Measurements from ENCODE around the gene PRKN. TPM values are rescaled to one million over a fixed set of nuclear protein-coding genes. Genes with fewer than 3 reads are reported as not detected.

The PRKN gene
- total RNA-seq, 4 donors from 2014 or later: 4.4 to 669 (median 10.5) TPM

- H3K27ac ChIP-seq: no peak overlapping the region
- DNase-seq: no peak
- H3K4me1 ChIP-seq: no peaks in the 10 kb centered on the region
- H3K9me3 ChIP-seq: no peaks in the 10 kb centered on the region
- H3K36me3 ChIP-seq: no peaks in the 10 kb centered on the region
- TF ChIP-seq CTCF (IDR thresholded peaks at IDR 0.05) (no peak), POLR2A (IDR thresholded peaks at IDR 0.05) (no peak)
- no peaks in the 10 kb centered on the region for H3K27me3 ChIP-seq
- no peak overlapping the region for H3K4me3 ChIP-seq
Measured at GRCh38 chr6:161584051-161584450, 1143.5 kb downstream of the PRKN start.

- H3K4me1 ChIP-seq: no peaks in the 10 kb centered on the region
- H3K4me3 ChIP-seq: no peak overlapping the region
- H3K27ac ChIP-seq: no peak overlapping the region
- no peaks in the 10 kb centered on the region for H3K27me3 ChIP-seq
- no peak for TF ChIP-seq POLR2A (IDR thresholded peaks at IDR 0.05)
- TF ChIP-seq CTCF (IDR thresholded peaks at IDR 0.05): no peak
- H3K36me3 ChIP-seq: no peaks in the 10 kb centered on the region
- no peaks in the 10 kb centered on the region for H3K9me3 ChIP-seq
- no peak for DNase-seq
Measured at GRCh38 chr6:161583584-161583983, 1144.0 kb downstream of the PRKN start.

- no peak for DNase-seq
- Histone ChIP-seq H3K4me3 (no peak overlapping the region), H3K27me3 (no peaks in the 10 kb centered on the region), H3K36me3 (no peaks in the 10 kb centered on the region), H3K27ac (no peak overlapping the region), H3K9me3 (no peaks in the 10 kb centered on the region), H3K4me1 (no peaks in the 10 kb centered on the region)
- TF ChIP-seq CTCF (IDR thresholded peaks at IDR 0.05): no peak
- TF ChIP-seq POLR2A (IDR thresholded peaks at IDR 0.05): no peak
Measured at GRCh38 chr6:161578478-161578877, 1149.1 kb downstream of the PRKN start.

GRCh38 chr6:161575523-161576254 lies 1151.9 kb downstream of the PRKN start:
- Histone ChIP-seq H3K27me3 (no peaks in the 10 kb centered on the region), H3K27ac (no peak overlapping the region), H3K9me3 (no peaks in the 10 kb centered on the region), H3K4me3 (no peak overlapping the region), H3K4me1 (no peaks in the 10 kb centered on the region), H3K36me3 (no peaks in the 10 kb centered on the region)
- TF ChIP-seq POLR2A (IDR thresholded peaks at IDR 0.05) (no peak), CTCF (IDR thresholded peaks at IDR 0.05) (no peak)
- DNase-seq: no peak

GRCh38 chr6:161568885-161569456 lies 1158.6 kb downstream of the PRKN start:
- Histone ChIP-seq H3K27ac (no peak overlapping the region), H3K27me3 (no peaks in the 10 kb centered on the region), H3K36me3 (no peaks in the 10 kb centered on the region), H3K4me3 (no peak overlapping the region), H3K9me3 (no peaks in the 10 kb centered on the region), H3K4me1 (no peaks in the 10 kb centered on the region)
- no peak for DNase-seq
- no peak for TF ChIP-seq CTCF (IDR thresholded peaks at IDR 0.05)
- no peak for TF ChIP-seq POLR2A (IDR thresholded peaks at IDR 0.05)
